Peyer's patch (tissue), 4 donors: Measurements from ENCODE around the gene PPP1R12B.
"Not testable (repeated sequence)": the region's sequence is repeated elsewhere in the genome, so short reads cannot be mapped to it uniquely, and the experiment has no call there.

Experiments
- POLR2A ChIP-seq, 2 donors: fragments of 450-650 bp; IDR thresholded peaks; one replicate each; pipeline ENCODE4 v1.5.1; 2017; ENCODE audit warnings: antibody characterized with exemption in 2 of 2, mild to moderate bottlenecking in 2 of 2, moderate library complexity in 2 of 2
- TF ChIP-seq, protein P1 (sequence below), 6 experiments: fragments of 450-650 bp in 4 of 6; fragments of 200-600 bp in 2 of 6; sonication (generic) in 1 of 6; IDR thresholded peaks; one replicate each; pipeline ENCODE4 v1.5.1; 2017 to 2019; ENCODE audit warnings: antibody characterized with exemption in 6 of 6, mild to moderate bottlenecking in 3 of 6, moderate library complexity in 1 of 6

DNA sequence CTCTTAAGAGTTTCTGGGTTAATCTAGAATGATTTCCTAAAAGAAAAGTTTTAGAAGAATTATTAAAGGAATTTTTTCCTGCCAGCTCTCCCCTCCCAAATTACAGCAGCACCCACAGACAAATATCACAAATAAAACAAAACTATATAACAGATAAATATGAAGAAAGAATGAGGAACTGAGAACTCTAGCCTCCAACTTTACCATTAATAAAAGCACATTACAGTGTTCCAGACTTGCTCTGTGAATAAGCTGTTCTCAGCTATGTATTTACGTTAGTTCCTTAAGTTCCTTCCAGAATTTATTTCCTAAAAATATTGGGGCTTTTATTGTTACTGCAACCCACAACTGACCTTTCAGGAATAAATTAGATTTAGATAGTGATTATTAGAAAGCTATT lies 168.6 kb downstream of the PPP1R12B start:
- TF ChIP-seq, protein P1, sequence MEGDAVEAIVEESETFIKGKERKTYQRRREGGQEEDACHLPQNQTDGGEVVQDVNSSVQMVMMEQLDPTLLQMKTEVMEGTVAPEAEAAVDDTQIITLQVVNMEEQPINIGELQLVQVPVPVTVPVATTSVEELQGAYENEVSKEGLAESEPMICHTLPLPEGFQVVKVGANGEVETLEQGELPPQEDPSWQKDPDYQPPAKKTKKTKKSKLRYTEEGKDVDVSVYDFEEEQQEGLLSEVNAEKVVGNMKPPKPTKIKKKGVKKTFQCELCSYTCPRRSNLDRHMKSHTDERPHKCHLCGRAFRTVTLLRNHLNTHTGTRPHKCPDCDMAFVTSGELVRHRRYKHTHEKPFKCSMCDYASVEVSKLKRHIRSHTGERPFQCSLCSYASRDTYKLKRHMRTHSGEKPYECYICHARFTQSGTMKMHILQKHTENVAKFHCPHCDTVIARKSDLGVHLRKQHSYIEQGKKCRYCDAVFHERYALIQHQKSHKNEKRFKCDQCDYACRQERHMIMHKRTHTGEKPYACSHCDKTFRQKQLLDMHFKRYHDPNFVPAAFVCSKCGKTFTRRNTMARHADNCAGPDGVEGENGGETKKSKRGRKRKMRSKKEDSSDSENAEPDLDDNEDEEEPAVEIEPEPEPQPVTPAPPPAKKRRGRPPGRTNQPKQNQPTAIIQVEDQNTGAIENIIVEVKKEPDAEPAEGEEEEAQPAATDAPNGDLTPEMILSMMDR (IDR thresholded peaks at IDR 0.05) = not testable (repeated sequence)
- not testable (repeated sequence) for TF ChIP-seq POLR2A (IDR thresholded peaks at IDR 0.05)
